Measurements from ENCODE around the gene PCSK6.

The PCSK6 gene

GRCh38 chr15:101372960-101373525, 116.5 kb downstream of the PCSK6 start:
- TF ChIP-seq GATA3 (IDR thresholded peaks at IDR 0.05; ENCODE audit: low read depth, low read length) (no peak), GATA2 (IDR thresholded peaks at IDR 0.05; ENCODE audit: low read depth, low read length) (no peak)

- TF ChIP-seq GATA3 (IDR thresholded peaks at IDR 0.05; ENCODE audit: low read depth, low read length) (no peak), GATA2 (IDR thresholded peaks at IDR 0.05; ENCODE audit: low read depth, low read length) (no peak)
Measured at GRCh38 chr15:101372149-101372577, 117.3 kb downstream of the PCSK6 start.

- TF ChIP-seq GATA2 (IDR thresholded peaks at IDR 0.05; ENCODE audit: low read depth, low read length) (no peak), GATA3 (IDR thresholded peaks at IDR 0.05; ENCODE audit: low read depth, low read length) (no peak)
Measured at GRCh38 chr15:101371519-101371918, 118.0 kb downstream of the PCSK6 start.

- TF ChIP-seq GATA3 (IDR thresholded peaks at IDR 0.05; ENCODE audit: low read depth, low read length), result no peak
- no peak for TF ChIP-seq GATA2 (IDR thresholded peaks at IDR 0.05; ENCODE audit: low read depth, low read length)
Measured at GRCh38 chr15:101371081-101371480, 118.4 kb downstream of the PCSK6 start.

- no peak for TF ChIP-seq GATA3 (IDR thresholded peaks at IDR 0.05; ENCODE audit: low read depth, low read length)
- TF ChIP-seq GATA2 (IDR thresholded peaks at IDR 0.05; ENCODE audit: low read depth, low read length), result no peak
Measured at GRCh38 chr15:101370330-101371024, 119.0 kb downstream of the PCSK6 start.

GRCh38 chr15:101369676-101370075, 119.8 kb downstream of the PCSK6 start:
- TF ChIP-seq GATA3 (IDR thresholded peaks at IDR 0.05; ENCODE audit: low read depth, low read length) (no peak), GATA2 (IDR thresholded peaks at IDR 0.05; ENCODE audit: low read depth, low read length) (no peak)

GRCh38 chr15:101368861-101369642, 120.5 kb downstream of the PCSK6 start:
- TF ChIP-seq GATA2 (IDR thresholded peaks at IDR 0.05; ENCODE audit: low read depth, low read length) (no peak), GATA3 (IDR thresholded peaks at IDR 0.05; ENCODE audit: low read depth, low read length) (no peak)

GRCh38 chr15:101368086-101368780, 121.3 kb downstream of the PCSK6 start:
- TF ChIP-seq GATA3 (IDR thresholded peaks at IDR 0.05; ENCODE audit: low read depth, low read length) (no peak), GATA2 (IDR thresholded peaks at IDR 0.05; ENCODE audit: low read depth, low read length) (no peak)

GRCh38 chr15:101366853-101367252, 122.7 kb downstream of the PCSK6 start:
- no peak for TF ChIP-seq GATA2 (IDR thresholded peaks at IDR 0.05; ENCODE audit: low read depth, low read length)
- TF ChIP-seq GATA3 (IDR thresholded peaks at IDR 0.05; ENCODE audit: low read depth, low read length), result no peak

GRCh38 chr15:101362986-101363566, 126.4 kb downstream of the PCSK6 start:
- no peak for TF ChIP-seq GATA3 (IDR thresholded peaks at IDR 0.05; ENCODE audit: low read depth, low read length)
- no peak for TF ChIP-seq GATA2 (IDR thresholded peaks at IDR 0.05; ENCODE audit: low read depth, low read length)

GRCh38 chr15:101362359-101362758, 127.1 kb downstream of the PCSK6 start:
- TF ChIP-seq GATA2 (IDR thresholded peaks at IDR 0.05; ENCODE audit: low read depth, low read length) (no peak), GATA3 (IDR thresholded peaks at IDR 0.05; ENCODE audit: low read depth, low read length) (no peak)

- TF ChIP-seq GATA2 (IDR thresholded peaks at IDR 0.05; ENCODE audit: low read depth, low read length), result no peak
- TF ChIP-seq GATA3 (IDR thresholded peaks at IDR 0.05; ENCODE audit: low read depth, low read length), result no peak
Measured at GRCh38 chr15:101361418-101361817, 128.1 kb downstream of the PCSK6 start.

- TF ChIP-seq GATA3 (IDR thresholded peaks at IDR 0.05; ENCODE audit: low read depth, low read length) (no peak), GATA2 (IDR thresholded peaks at IDR 0.05; ENCODE audit: low read depth, low read length) (no peak)
Measured at GRCh38 chr15:101359365-101359947, 130.1 kb downstream of the PCSK6 start.
